Ishikawa (cell line): Measurements from ENCODE around the gene PDE3B.

ENCODE experiments used
- CREB1 ChIP-seq: IDR thresholded peaks from 2 replicates; pipeline ENCODE4 v1.6.1; 2012; ENCODE audit warnings: low read depth
- EGR1 ChIP-seq: IDR thresholded peaks from 2 replicates; pipeline ENCODE4 v1.6.1; 2012
- EP300 ChIP-seq: IDR thresholded peaks from 2 replicates; pipeline ENCODE4 v1.6.1; 2012; ENCODE audit warnings: borderline replicate concordance
- FOXM1 ChIP-seq: IDR thresholded peaks from 2 replicates; pipeline ENCODE4 v1.6.1; 2012; ENCODE audit warnings: low read depth, borderline replicate concordance
- NFIC ChIP-seq: IDR thresholded peaks from 2 replicates; pipeline ENCODE4 v1.6.1; 2012
- TAF1 ChIP-seq: IDR thresholded peaks from 2 replicates; pipeline ENCODE4 v1.6.1; 2012; ENCODE audit warnings: low read depth, mild to moderate bottlenecking
- TF ChIP-seq, protein P1 (sequence below): IDR thresholded peaks from 2 replicates; pipeline ENCODE4 v1.6.1; 2012
- TF ChIP-seq, protein P2 (sequence below): IDR thresholded peaks from 2 replicates; pipeline ENCODE4 v1.6.1; 2012; ENCODE audit warnings: low read depth, mild to moderate bottlenecking

GRCh38 chr11:14818779-14819178 is 175.2 kb downstream of the PDE3B start:
- TF ChIP-seq TAF1 (no peak), FOXM1 (no peak), EGR1 (no peak), EP300 (no peak), CREB1 (no peak), NFIC (no peak)
- TF ChIP-seq, protein P1, sequence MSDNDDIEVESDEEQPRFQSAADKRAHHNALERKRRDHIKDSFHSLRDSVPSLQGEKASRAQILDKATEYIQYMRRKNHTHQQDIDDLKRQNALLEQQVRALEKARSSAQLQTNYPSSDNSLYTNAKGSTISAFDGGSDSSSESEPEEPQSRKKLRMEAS = no peak
- TF ChIP-seq, protein P2, sequence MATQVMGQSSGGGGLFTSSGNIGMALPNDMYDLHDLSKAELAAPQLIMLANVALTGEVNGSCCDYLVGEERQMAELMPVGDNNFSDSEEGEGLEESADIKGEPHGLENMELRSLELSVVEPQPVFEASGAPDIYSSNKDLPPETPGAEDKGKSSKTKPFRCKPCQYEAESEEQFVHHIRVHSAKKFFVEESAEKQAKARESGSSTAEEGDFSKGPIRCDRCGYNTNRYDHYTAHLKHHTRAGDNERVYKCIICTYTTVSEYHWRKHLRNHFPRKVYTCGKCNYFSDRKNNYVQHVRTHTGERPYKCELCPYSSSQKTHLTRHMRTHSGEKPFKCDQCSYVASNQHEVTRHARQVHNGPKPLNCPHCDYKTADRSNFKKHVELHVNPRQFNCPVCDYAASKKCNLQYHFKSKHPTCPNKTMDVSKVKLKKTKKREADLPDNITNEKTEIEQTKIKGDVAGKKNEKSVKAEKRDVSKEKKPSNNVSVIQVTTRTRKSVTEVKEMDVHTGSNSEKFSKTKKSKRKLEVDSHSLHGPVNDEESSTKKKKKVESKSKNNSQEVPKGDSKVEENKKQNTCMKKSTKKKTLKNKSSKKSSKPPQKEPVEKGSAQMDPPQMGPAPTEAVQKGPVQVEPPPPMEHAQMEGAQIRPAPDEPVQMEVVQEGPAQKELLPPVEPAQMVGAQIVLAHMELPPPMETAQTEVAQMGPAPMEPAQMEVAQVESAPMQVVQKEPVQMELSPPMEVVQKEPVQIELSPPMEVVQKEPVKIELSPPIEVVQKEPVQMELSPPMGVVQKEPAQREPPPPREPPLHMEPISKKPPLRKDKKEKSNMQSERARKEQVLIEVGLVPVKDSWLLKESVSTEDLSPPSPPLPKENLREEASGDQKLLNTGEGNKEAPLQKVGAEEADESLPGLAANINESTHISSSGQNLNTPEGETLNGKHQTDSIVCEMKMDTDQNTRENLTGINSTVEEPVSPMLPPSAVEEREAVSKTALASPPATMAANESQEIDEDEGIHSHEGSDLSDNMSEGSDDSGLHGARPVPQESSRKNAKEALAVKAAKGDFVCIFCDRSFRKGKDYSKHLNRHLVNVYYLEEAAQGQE = no peak
